H9 (cell line): ENCODE results near the gene VIM. TPM values are rescaled to one million over a fixed set of nuclear protein-coding genes. Genes with fewer than 3 reads are reported as not detected.

Experiments used
- DNase-seq: peaks from one replicate; pipeline ENCODE4 v3.0.0-alpha.2; 2017
- H2AFZ ChIP-seq: one replicate; pipeline ENCODE4 v1.6.1; 2013; ENCODE audit warnings: mild to moderate bottlenecking, low read length, control low read depth, moderate library complexity
- H2AK5ac ChIP-seq: 2 replicates; pipeline ENCODE4 v1.6.1; 2013; ENCODE audit warnings: low read length, control low read depth, mixed read lengths; ENCODE audit not compliant: insufficient read length
- H2BK120ac ChIP-seq: one replicate; pipeline ENCODE4 v1.6.1; 2013; ENCODE audit warnings: low read depth, mild to moderate bottlenecking, low read length, control low read depth, inconsistent platforms; ENCODE audit not compliant: poor library complexity, severe bottlenecking
- H2BK12ac ChIP-seq: 2 replicates; pipeline ENCODE4 v1.6.1; 2013; ENCODE audit warnings: low read length, control low read depth, mixed read lengths, low read depth; ENCODE audit not compliant: insufficient read length
- H2BK15ac ChIP-seq: 2 replicates; pipeline ENCODE4 v1.6.1; 2013; ENCODE audit warnings: low read depth, low read length, control low read depth
- H2BK20ac ChIP-seq: one replicate; pipeline ENCODE4 v1.6.1; 2013; ENCODE audit warnings: low read depth, mild to moderate bottlenecking, low read length, control low read depth, inconsistent platforms; ENCODE audit not compliant: poor library complexity, severe bottlenecking
- H2BK5ac ChIP-seq: 2 replicates; pipeline ENCODE4 v1.6.1; 2013; ENCODE audit warnings: low read length, control low read depth, mixed read lengths; ENCODE audit not compliant: insufficient read length
- H3K14ac ChIP-seq: 2 replicates; pipeline ENCODE4 v1.6.1; 2013; ENCODE audit warnings: low read length, control low read depth; ENCODE audit not compliant: insufficient read depth
- H3K18ac ChIP-seq: 2 replicates; pipeline ENCODE4 v1.6.1; 2013; ENCODE audit warnings: low read depth, mild to moderate bottlenecking, mixed read lengths, low read length, control low read depth; ENCODE audit not compliant: insufficient read length
- H3K23ac ChIP-seq: 2 replicates; pipeline ENCODE4 v1.6.1; 2013; ENCODE audit warnings: low read length, control low read depth, mixed read lengths, low read depth; ENCODE audit not compliant: insufficient read length
- H3K23me2 ChIP-seq: 2 replicates; pipeline ENCODE4 v1.6.1; 2013; ENCODE audit warnings: low read depth, mild to moderate bottlenecking, mixed read lengths, low read length, control low read depth; ENCODE audit not compliant: insufficient read length, poor library complexity, severe bottlenecking
- H3K27ac ChIP-seq: 2 replicates; pipeline ENCODE4 v1.5.1; 2013; ENCODE audit warnings: low read length, control low read depth, mixed read lengths, low read depth; ENCODE audit not compliant: insufficient read length
- H3K27me3 ChIP-seq: 2 replicates; pipeline ENCODE4 v1.6.1; 2013; ENCODE audit warnings: low read length, control low read depth, inconsistent platforms; ENCODE audit not compliant: insufficient read depth
- H3K4ac ChIP-seq: 2 replicates; pipeline ENCODE4 v1.6.1; 2013; ENCODE audit warnings: low read depth, mild to moderate bottlenecking, control low read depth, inconsistent platforms, low read length, moderate library complexity
- H3K4me1 ChIP-seq: 2 replicates; pipeline ENCODE4 v1.6.1; 2013; ENCODE audit warnings: low read length, control low read depth, inconsistent platforms; ENCODE audit not compliant: insufficient read depth
- H3K4me2 ChIP-seq: 2 replicates; pipeline ENCODE4 v1.6.1; 2013; ENCODE audit warnings: low read length, control low read depth, mixed read lengths; ENCODE audit not compliant: insufficient read length, insufficient read depth
- H3K56ac ChIP-seq: 2 replicates; pipeline ENCODE4 v1.6.1; 2013; ENCODE audit warnings: low read depth, mild to moderate bottlenecking, mixed read lengths, low read length, control low read depth; ENCODE audit not compliant: insufficient read length
- H3K79me1 ChIP-seq: 2 replicates; pipeline ENCODE4 v1.6.1; 2013; ENCODE audit warnings: low read depth, mild to moderate bottlenecking, moderate library complexity, low read length, control low read depth, inconsistent platforms; ENCODE audit not compliant: insufficient read depth, poor library complexity, severe bottlenecking
- H3K79me2 ChIP-seq: 2 replicates; pipeline ENCODE4 v1.6.1; 2013; ENCODE audit warnings: low read length, control low read depth, inconsistent platforms; ENCODE audit not compliant: insufficient read depth
- H3K9ac ChIP-seq: 2 replicates; pipeline ENCODE4 v1.6.1; 2013; ENCODE audit warnings: low read length, control low read depth, mixed read lengths; ENCODE audit not compliant: insufficient read length; ENCODE audit errors: extremely low read depth
- H3K9me3 ChIP-seq: one replicate; pipeline ENCODE4 v1.6.1; 2013; ENCODE audit warnings: low read depth, low read length, inconsistent platforms; ENCODE audit not compliant: control insufficient read depth
- H3T11ph ChIP-seq: one replicate; pipeline ENCODE4 v1.6.1; 2013; ENCODE audit warnings: mild to moderate bottlenecking, low read length, control low read depth, inconsistent platforms
- H4K20me1 ChIP-seq: one replicate; pipeline ENCODE4 v1.6.1; 2013; ENCODE audit not compliant: control insufficient read depth, insufficient read length, insufficient read depth
- H4K5ac ChIP-seq: 2 replicates; pipeline ENCODE4 v1.6.1; 2013; ENCODE audit warnings: low read depth, mild to moderate bottlenecking, mixed read lengths, low read length, control low read depth; ENCODE audit not compliant: insufficient read length
- H4K8ac ChIP-seq: replicated peaks from 2 replicates; pipeline ENCODE4 v1.6.1; 2013; ENCODE audit warnings: low read length, control low read depth, mixed read lengths, low read depth; ENCODE audit not compliant: insufficient read length
- H4K91ac ChIP-seq: 2 replicates; pipeline ENCODE4 v1.6.1; 2013; ENCODE audit warnings: low read depth, mild to moderate bottlenecking, moderate library complexity, mixed read lengths, low read length, control low read depth; ENCODE audit not compliant: insufficient read length
- H3K27ac Mint-ChIP-seq, 3 experiments: 2 replicates in 2 of 3; 3 replicates in 1 of 3; pipeline ENCODE4 v1.8.0; 2020 to 2021; ENCODE audit warnings: mixed read lengths in 3 of 3, mild to moderate bottlenecking in 1 of 3, moderate library complexity in 1 of 3
- H3K27me3 Mint-ChIP-seq: 2 replicates; pipeline ENCODE4 v1.8.0; 2021; ENCODE audit warnings: low read depth, mild to moderate bottlenecking, moderate library complexity, mixed read lengths
- H3K36me3 Mint-ChIP-seq, 3 experiments: 2 replicates in 2 of 3; 3 replicates in 1 of 3; pipeline ENCODE4 v1.8.0; 2020 to 2021; ENCODE audit warnings: low read depth in 3 of 3, mixed read lengths in 3 of 3; ENCODE audit not compliant: insufficient read depth in 1 of 3
- H3K4me1 Mint-ChIP-seq, 2 experiments: 2 replicates each; pipeline ENCODE4 v1.8.0; 2020; ENCODE audit warnings: mixed read lengths in 2 of 2
- H3K4me3 Mint-ChIP-seq, 2 experiments: 2 replicates in 1 of 2; 3 replicates in 1 of 2; pipeline ENCODE4 v1.8.0; 2020 to 2021; ENCODE audit warnings: mild to moderate bottlenecking in 2 of 2, mixed read lengths in 2 of 2, moderate library complexity in 1 of 2
- H3K9me3 Mint-ChIP-seq, 2 experiments: 2 replicates in 1 of 2; 3 replicates in 1 of 2; pipeline ENCODE4 v1.8.0; 2020; ENCODE audit warnings: mild to moderate bottlenecking in 2 of 2, mixed read lengths in 2 of 2, moderate library complexity in 1 of 2
- WGBS: extraction: QIAGEN DNeasy Blood & Tissue Kit; methylation state at CpG from one replicate; pipeline ENCODE4 v1.1.7; 2013; ENCODE audit warnings: missing lambda C conversion rate, low lambda C conversion rate, mixed read lengths; ENCODE audit not compliant: insufficient read length; ENCODE audit errors: extremely low coverage; 5-methylcytosine and 5-hydroxymethylcytosine counted together
- total RNA-seq: library from RNA; stranded (reverse); gene quantifications from 2 replicates; pipeline ENCODE4 v1.2.1, GENCODE V29; 2021
- TF ChIP-seq, protein P1 (sequence below): fragments of 200-600 bp; sonication (generic); conservative IDR thresholded peaks from 3 replicates; pipeline ENCODE4 v1.8.0; 2021; ENCODE audit warnings: antibody characterized with exemption, mild to moderate bottlenecking

Gene VIM
- total RNA-seq, 1 experiment from 2014 or later, result 232 TPM

DNA sequence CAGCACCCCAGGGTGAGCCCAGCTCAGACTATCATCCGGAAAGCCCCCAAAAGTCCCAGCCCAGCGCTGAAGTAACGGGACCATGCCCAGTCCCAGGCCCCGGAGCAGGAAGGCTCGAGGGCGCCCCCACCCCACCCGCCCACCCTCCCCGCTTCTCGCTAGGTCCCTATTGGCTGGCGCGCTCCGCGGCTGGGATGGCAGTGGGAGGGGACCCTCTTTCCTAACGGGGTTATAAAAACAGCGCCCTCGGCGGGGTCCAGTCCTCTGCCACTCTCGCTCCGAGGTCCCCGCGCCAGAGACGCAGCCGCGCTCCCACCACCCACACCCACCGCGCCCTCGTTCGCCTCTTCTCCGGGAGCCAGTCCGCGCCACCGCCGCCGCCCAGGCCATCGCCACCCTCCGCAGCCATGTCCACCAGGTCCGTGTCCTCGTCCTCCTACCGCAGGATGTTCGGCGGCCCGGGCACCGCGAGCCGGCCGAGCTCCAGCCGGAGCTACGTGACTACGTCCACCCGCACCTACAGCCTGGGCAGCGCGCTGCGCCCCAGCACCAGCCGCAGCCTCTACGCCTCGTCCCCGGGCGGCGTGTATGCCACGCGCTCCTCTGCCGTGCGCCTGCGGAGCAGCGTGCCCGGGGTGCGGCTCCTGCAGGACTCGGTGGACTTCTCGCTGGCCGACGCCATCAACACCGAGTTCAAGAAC lies 1.1 kb downstream of the VIM start:
- Histone ChIP-seq H3T11ph (no peak overlapping the region), H3K27me3 (peaks cover 7% of the 10 kb centered on the region; the same call in 1 of the 2 replicates), H2BK20ac (no peak overlapping the region), H3K23ac (no peak overlapping the region), H4K20me1 (no peaks in the 10 kb centered on the region), H2BK15ac (no peak overlapping the region), H3K27ac (no peak overlapping the region), H3K56ac (no peak overlapping the region), H3K18ac (peak overlapping the region; percentile 0), H3K4ac (no peak overlapping the region), H2AK5ac (no peak overlapping the region), H3K23me2 (peaks cover 16% of the 10 kb centered on the region), H3K14ac (peak overlapping the region; percentile 1; the same call in 1 of the 2 replicates), H4K91ac (no peak overlapping the region), H3K9me3 (no peaks in the 10 kb centered on the region), H2BK5ac (no peak overlapping the region), H3K9ac (peak overlapping the region; percentile 25), H3K79me1 (no peaks in the 10 kb centered on the region), H3K4me1 (peaks cover 4% of the 10 kb centered on the region; the same call in 1 of the 2 replicates), H3K79me2 (no peaks in the 10 kb centered on the region), H3K4me2 (peak overlapping the region; percentile 85), H4K5ac (no peak overlapping the region), H2BK12ac (no peak overlapping the region), H4K8ac (no peak overlapping the region), H2BK120ac (no peak overlapping the region), H2AFZ (no peak overlapping the region)
- peak; percentile 64 for DNase-seq
- H3K4me3 Mint-ChIP-seq, result peak overlapping the region; percentile 74 to 85
- peaks cover 28% of the 10 kb centered on the region for H3K27me3 Mint-ChIP-seq
- TF ChIP-seq, protein P1, sequence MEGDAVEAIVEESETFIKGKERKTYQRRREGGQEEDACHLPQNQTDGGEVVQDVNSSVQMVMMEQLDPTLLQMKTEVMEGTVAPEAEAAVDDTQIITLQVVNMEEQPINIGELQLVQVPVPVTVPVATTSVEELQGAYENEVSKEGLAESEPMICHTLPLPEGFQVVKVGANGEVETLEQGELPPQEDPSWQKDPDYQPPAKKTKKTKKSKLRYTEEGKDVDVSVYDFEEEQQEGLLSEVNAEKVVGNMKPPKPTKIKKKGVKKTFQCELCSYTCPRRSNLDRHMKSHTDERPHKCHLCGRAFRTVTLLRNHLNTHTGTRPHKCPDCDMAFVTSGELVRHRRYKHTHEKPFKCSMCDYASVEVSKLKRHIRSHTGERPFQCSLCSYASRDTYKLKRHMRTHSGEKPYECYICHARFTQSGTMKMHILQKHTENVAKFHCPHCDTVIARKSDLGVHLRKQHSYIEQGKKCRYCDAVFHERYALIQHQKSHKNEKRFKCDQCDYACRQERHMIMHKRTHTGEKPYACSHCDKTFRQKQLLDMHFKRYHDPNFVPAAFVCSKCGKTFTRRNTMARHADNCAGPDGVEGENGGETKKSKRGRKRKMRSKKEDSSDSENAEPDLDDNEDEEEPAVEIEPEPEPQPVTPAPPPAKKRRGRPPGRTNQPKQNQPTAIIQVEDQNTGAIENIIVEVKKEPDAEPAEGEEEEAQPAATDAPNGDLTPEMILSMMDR, result no peak
- H3K4me1 Mint-ChIP-seq, result peaks cover 29 to 33% of the 10 kb centered on the region in 2 experiments
- peak overlapping the region in 1 of 3 experiments; percentile 86; a peak in 1 of 7 replicates for H3K27ac Mint-ChIP-seq
- no CpG with 5 or more reads among the region's 72 CpGs for WGBS
- H3K36me3 Mint-ChIP-seq, result peaks cover 8 to 31% (median 24%) of the 10 kb centered on the region in 3 experiments; a peak in 6 of 7 replicates
- H3K9me3 Mint-ChIP-seq, result no peaks in the 10 kb centered on the region; a peak in 1 of 5 replicates
